HG03558 (cell line): ENCODE results near the gene CIITA.

Experiments
- ATAC-seq: cut with Tn5 transposase; IDR thresholded peaks from one replicate; pipeline ENCODE4 v1.9.1; 2021; ENCODE audit warnings: moderate number of reproducible peaks; ENCODE audit not compliant: unreplicated experiment; ENCODE audit errors: extremely low read depth

The CIITA gene

DNA sequence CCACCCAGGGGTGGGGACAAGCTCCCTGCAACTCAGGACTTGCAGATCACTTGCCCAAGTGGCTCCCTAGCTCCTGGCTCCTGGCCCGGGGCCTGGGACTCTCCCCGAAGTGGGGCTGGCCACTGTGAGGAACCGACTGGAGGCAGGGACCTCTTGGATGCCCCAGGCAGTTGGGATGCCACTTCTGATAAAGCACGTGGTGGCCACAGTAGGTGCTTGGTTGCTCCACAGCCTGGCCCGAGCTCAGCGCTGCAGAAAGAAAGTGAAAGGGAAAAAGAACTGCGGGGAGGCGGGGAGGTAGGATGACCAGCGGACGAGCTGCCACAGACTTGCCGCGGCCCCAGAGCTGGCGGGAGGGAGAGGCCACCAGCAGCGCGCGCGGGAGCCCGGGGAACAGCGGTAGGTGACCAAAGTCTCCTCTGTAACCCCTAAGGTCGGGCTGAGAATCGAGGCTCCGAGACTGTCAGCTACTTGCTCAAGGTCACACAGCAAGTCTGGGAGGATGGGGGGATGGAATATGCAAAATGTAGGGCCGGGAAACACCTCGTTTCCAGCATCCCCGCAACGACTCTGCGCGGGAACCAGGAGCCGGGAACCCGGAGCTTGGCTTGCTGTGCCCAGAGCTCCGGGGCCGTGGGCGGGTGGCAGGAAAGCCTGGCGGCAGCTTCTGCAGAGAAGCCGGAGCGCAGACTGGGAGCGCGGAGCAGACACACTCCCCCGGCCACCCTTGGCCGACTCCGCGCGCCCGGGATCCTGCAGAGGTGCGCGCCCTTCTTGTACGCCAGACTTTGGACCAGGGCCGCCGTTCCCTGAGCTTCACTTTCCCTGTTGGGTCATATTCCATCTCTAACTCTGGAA, 1.9 kb downstream of the CIITA start:
- no peak for ATAC-seq

DNA sequence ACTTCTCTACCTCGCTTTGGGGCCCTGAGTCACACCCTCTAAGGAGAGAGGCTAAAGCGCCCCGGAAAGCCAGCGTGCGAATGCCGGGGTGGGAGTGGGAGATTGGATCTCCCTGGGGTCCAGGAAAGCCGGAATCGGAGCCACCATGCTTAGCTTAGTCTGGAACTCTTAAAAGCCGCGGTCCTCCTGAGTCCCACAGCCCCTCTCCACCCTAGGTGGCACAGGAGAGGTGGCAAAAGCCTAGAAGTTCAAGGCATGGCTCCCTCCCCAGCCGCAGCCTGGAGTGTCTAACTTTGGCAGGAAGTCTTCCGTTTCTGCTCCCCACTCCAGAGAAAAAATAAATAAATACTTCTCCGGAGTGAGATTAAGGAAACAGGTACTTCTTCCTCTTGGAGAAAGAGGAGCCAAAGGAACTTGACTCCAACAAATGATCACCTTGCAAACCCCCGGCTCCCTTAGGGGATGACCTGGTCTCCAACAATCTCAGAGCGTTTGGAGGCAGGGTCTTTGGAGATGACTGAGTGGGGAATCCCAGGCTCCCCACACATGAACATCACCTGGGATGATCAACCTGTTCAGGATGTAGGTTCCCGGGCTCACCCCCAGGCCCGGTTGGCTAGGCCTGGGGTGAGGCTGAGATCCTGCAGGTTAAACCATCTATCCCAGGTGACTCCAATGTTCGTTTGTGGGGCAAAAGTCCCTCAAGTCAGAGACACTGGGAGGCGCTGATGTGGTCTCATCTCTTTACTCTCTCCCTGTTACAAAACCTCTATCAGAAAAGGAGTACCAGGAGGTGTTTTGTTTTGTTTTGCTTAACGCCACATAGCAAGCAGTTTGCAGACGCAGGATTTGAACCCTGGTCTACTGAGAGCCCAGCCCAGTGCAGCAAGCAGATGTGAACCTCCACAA, 2.9 kb downstream of the CIITA start:
- no peak for ATAC-seq

- no peak for ATAC-seq
These were observed 3.8 kb downstream of the CIITA start for GRCh38 chr16:10880594-10881452.

DNA sequence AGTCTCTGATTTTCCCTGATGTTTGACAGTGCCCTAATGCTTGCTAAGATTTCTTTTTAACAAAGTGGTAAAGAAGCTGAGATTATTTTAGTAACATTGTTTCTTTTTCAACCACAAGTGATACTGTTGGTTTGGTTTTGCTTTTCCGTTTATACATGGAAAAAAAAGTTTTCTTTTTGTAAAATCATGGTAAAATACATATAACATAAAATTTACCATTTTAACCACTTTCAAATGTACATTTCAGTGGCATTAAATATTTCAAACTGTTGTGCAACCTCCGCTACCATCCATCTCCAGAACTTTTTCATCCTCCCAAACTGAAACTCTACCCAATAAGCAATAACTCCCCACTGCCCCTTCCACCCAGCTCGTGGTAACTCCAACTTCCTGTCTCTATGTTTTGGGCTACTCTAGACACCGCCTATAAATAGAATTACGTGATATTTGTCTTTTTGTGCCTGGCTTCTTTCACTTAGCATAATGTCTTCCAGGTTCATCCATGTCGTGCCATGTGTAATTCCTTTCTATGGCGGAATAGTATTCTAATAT, 4.6 kb downstream of the CIITA start:
- no peak for ATAC-seq

- no peak for ATAC-seq
These were observed 6.0 kb downstream of the CIITA start for GRCh38 chr16:10883004-10883403.

DNA sequence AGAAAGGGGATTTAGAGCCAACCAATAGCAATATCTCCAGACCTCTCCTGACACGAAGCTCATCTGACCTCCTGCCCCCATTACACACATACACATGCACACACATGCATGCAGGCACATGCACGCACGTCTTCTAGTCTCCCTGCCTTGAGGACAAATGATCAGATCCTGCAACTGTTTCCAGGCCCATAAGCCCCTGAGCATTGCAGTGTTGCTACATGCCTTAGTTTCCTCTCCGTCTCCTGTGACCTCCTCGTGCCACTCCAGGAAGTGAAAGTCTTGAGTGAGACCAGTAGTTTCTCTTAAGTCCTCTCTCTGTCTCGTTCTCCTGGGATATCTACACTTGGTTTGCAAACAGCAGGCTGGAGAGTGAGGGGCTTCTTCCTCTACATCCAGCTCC, 8.2 kb downstream of the CIITA start:
- ATAC-seq, result no peak

- no peak for ATAC-seq
These were observed 11.4 kb downstream of the CIITA start for GRCh38 chr16:10888320-10888937.

DNA sequence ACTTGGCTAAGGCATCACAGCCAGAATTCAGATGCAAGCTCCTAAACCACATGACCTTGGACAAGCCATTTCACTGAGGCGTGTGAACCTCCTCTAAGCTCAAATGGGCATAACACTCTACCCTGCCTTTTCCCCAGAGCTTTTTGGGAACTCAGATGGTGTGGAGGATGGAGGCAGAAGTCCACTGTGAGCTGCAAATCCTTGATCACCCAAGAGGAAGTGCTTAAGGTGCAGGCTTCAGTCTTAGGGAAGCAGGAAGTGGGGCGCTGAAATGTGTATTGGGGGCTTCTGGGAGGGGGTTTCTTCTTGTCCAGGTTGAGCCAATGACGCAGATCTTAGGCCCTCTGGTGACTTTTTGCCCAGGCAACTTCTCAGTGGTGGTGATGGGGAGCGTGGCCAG, 12.9 kb downstream of the CIITA start:
- no peak for ATAC-seq

DNA sequence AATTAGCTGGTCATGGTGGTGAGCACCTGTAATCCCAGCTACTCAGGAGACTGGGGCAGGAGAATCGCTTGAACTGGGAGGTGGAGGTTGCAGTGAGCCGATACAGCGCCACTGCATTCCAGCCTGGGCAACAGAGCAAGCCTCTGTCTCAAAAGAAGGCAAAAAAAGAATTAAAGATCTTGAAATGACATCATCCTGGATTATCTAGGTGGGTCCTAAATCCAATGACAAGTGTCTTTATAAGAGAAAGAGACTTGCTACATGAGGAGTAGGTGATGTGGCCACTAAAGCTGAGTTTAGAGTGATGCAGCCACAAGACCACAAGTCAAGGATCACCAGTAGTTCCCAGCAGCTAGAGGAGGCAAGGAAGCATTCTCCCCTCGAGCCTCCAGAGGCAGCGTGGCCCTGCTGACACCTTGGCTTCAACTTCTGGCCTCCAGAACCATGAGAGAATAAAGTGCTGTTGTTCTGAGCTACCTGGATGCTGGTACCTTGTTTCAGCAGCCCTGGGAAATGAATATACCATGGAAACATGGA, 15.8 kb downstream of the CIITA start:
- ATAC-seq, result no peak

DNA sequence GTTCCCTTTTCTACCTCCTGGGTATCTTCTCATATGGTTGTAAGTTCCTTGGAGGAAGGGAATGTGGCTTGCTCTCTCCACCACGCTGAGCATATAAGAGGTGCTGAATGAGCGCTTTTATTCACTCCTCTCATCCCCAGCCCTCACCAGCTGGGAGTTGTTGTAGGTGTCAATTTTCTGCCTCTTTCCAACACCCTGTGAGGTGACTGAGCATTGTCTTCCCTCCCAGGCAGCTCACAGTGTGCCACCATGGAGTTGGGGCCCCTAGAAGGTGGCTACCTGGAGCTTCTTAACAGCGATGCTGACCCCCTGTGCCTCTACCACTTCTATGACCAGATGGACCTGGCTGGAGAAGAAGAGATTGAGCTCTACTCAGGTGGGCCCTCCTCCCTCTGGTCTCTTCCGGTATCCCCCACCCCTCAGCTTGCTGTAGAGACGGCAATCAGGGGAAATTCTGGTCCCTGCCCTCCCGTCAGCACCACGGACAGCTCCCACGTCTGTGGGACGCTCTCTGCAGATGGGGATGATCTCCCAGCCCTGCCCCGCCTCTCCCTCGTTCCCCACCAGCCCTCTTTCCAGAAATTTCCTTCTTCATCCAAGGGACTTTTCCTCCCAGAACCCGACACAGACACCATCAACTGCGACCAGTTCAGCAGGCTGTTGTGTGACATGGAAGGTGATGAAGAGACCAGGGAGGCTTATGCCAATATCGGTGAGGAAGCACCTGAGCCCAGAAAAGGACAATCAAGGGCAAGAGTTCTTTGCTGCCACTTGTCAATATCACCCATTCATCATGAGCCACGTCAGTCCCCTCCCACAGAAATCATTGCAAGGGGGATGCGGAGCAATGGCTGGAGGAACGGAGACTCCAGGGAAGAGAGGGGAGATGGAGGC, 18.3 kb downstream of the CIITA start:
- ATAC-seq, result no peak

DNA sequence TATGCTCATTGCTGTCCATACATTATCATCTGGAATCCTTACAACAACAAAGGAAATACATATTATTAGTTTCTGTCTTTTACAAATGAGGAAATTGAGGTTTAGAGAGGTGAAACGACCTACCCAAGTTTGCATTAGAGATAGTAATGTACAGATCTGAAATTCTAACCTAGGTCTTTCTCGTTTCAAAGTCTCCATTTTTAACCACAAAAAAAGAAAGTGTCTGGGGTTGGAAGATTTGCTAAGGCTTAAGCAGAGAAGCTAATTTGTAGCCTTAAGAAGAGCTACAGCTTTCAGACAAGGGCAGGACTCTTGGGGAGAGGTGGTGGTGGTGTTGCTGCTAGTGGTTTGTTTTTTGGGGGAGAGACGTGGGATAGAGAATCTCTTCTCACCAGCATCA, 19.2 kb downstream of the CIITA start:
- ATAC-seq, result no peak

DNA sequence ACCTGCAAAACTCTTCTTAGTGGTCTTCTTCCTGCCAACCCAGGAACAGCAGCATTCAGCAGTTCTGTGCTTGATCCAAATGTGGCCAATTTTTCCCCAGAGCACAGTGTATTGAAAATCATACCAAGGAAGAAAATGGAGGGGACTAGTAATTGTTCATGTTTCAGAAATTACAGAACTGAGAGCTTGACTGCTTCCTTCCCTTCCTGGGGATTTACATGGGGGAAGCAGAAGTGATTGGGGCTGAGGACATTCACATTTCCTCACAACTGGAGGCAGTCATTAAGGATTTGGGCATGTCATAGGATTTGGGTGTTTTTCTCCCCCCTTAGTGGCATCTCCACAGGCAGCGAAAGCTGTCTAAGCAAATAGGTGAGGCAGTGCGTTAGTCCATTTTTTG, 19.7 kb downstream of the CIITA start:
- no peak for ATAC-seq

GRCh38 chr16:10897134-10897533, 20.1 kb downstream of the CIITA start:
- no peak for ATAC-seq

DNA sequence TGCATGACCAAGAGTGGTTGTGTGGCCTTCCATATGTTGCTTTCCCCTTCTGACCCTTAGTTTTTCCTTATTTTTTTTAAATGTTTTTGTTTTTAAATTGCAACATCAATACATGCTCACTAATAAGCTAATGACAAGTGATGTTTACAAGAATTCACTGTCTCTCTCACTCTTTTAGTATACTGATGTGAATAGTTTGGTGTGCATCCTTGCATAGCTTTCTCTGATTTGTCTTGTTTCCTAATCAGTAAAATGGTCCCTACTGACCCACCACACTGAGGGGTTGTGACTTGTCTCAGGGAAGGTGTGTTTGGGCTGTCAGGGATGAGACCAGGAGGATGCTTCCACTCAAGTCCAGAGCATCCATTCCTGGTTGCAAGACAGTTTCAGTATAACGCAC, 26.0 kb downstream of the CIITA start:
- ATAC-seq, result no peak

DNA sequence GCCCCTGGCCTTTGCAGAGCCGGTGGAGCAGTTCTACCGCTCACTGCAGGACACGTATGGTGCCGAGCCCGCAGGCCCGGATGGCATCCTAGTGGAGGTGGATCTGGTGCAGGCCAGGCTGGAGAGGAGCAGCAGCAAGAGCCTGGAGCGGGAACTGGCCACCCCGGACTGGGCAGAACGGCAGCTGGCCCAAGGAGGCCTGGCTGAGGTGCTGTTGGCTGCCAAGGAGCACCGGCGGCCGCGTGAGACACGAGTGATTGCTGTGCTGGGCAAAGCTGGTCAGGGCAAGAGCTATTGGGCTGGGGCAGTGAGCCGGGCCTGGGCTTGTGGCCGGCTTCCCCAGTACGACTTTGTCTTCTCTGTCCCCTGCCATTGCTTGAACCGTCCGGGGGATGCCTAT, 29.5 kb downstream of the CIITA start:
- no peak for ATAC-seq

- no peak for ATAC-seq
These were observed 30.1 kb downstream of the CIITA start for GRCh38 chr16:10906914-10907756.

- ATAC-seq, result no peak
These were observed 30.7 kb downstream of the CIITA start for GRCh38 chr16:10907757-10908045.

DNA sequence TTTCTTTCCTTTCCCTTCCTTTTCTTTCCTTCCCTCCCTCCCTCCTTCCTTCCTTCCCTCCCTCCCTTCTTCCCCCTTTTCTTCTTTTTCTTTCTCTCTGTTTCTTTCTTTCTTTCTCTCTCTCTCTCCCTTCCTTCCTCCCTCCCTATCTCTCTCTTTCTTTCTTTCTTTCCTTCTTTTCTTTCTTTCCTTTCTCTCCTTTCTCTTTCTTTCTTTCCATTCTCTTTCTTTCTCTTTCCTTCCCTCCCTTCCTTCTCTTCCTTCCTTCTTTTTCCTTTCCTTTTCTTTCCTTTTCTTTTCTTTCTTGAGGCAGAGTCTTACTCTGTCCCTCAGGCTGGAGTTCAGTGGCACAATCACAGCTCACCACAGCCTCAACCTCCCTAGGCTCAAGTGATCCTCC, 34.3 kb downstream of the CIITA start:
- no peak for ATAC-seq
